H9 (cell line): ENCODE results near the gene CHMP4B. TPM values are rescaled to one million over a fixed set of nuclear protein-coding genes. Genes with fewer than 3 reads are reported as not detected.

Experiments used
- DNase-seq: peaks from one replicate; pipeline ENCODE4 v3.0.0-alpha.2; 2017
- H2AFZ ChIP-seq: one replicate; pipeline ENCODE4 v1.6.1; 2013; ENCODE audit warnings: mild to moderate bottlenecking, low read length, control low read depth, moderate library complexity
- H2AK5ac ChIP-seq: 2 replicates; pipeline ENCODE4 v1.6.1; 2013; ENCODE audit warnings: low read length, control low read depth, mixed read lengths; ENCODE audit not compliant: insufficient read length
- H2BK120ac ChIP-seq: one replicate; pipeline ENCODE4 v1.6.1; 2013; ENCODE audit warnings: low read depth, mild to moderate bottlenecking, low read length, control low read depth, inconsistent platforms; ENCODE audit not compliant: poor library complexity, severe bottlenecking
- H2BK12ac ChIP-seq: 2 replicates; pipeline ENCODE4 v1.6.1; 2013; ENCODE audit warnings: low read length, control low read depth, mixed read lengths, low read depth; ENCODE audit not compliant: insufficient read length
- H2BK15ac ChIP-seq: 2 replicates; pipeline ENCODE4 v1.6.1; 2013; ENCODE audit warnings: low read depth, low read length, control low read depth
- H2BK20ac ChIP-seq: one replicate; pipeline ENCODE4 v1.6.1; 2013; ENCODE audit warnings: low read depth, mild to moderate bottlenecking, low read length, control low read depth, inconsistent platforms; ENCODE audit not compliant: poor library complexity, severe bottlenecking
- H2BK5ac ChIP-seq: 2 replicates; pipeline ENCODE4 v1.6.1; 2013; ENCODE audit warnings: low read length, control low read depth, mixed read lengths; ENCODE audit not compliant: insufficient read length
- H3K14ac ChIP-seq: 2 replicates; pipeline ENCODE4 v1.6.1; 2013; ENCODE audit warnings: low read length, control low read depth; ENCODE audit not compliant: insufficient read depth
- H3K18ac ChIP-seq: 2 replicates; pipeline ENCODE4 v1.6.1; 2013; ENCODE audit warnings: low read depth, mild to moderate bottlenecking, mixed read lengths, low read length, control low read depth; ENCODE audit not compliant: insufficient read length
- H3K23ac ChIP-seq: 2 replicates; pipeline ENCODE4 v1.6.1; 2013; ENCODE audit warnings: low read length, control low read depth, mixed read lengths, low read depth; ENCODE audit not compliant: insufficient read length
- H3K23me2 ChIP-seq: 2 replicates; pipeline ENCODE4 v1.6.1; 2013; ENCODE audit warnings: low read depth, mild to moderate bottlenecking, mixed read lengths, low read length, control low read depth; ENCODE audit not compliant: insufficient read length, poor library complexity, severe bottlenecking
- H3K27ac ChIP-seq: 2 replicates; pipeline ENCODE4 v1.5.1; 2013; ENCODE audit warnings: low read length, control low read depth, mixed read lengths, low read depth; ENCODE audit not compliant: insufficient read length
- H3K27me3 ChIP-seq: 2 replicates; pipeline ENCODE4 v1.6.1; 2013; ENCODE audit warnings: low read length, control low read depth, inconsistent platforms; ENCODE audit not compliant: insufficient read depth
- H3K4ac ChIP-seq: 2 replicates; pipeline ENCODE4 v1.6.1; 2013; ENCODE audit warnings: low read depth, mild to moderate bottlenecking, control low read depth, inconsistent platforms, low read length, moderate library complexity
- H3K4me1 ChIP-seq: 2 replicates; pipeline ENCODE4 v1.6.1; 2013; ENCODE audit warnings: low read length, control low read depth, inconsistent platforms; ENCODE audit not compliant: insufficient read depth
- H3K4me2 ChIP-seq: 2 replicates; pipeline ENCODE4 v1.6.1; 2013; ENCODE audit warnings: low read length, control low read depth, mixed read lengths; ENCODE audit not compliant: insufficient read length, insufficient read depth
- H3K56ac ChIP-seq: 2 replicates; pipeline ENCODE4 v1.6.1; 2013; ENCODE audit warnings: low read depth, mild to moderate bottlenecking, mixed read lengths, low read length, control low read depth; ENCODE audit not compliant: insufficient read length
- H3K79me1 ChIP-seq: 2 replicates; pipeline ENCODE4 v1.6.1; 2013; ENCODE audit warnings: low read depth, mild to moderate bottlenecking, moderate library complexity, low read length, control low read depth, inconsistent platforms; ENCODE audit not compliant: insufficient read depth, poor library complexity, severe bottlenecking
- H3K79me2 ChIP-seq: 2 replicates; pipeline ENCODE4 v1.6.1; 2013; ENCODE audit warnings: low read length, control low read depth, inconsistent platforms; ENCODE audit not compliant: insufficient read depth
- H3K9ac ChIP-seq: 2 replicates; pipeline ENCODE4 v1.6.1; 2013; ENCODE audit warnings: low read length, control low read depth, mixed read lengths; ENCODE audit not compliant: insufficient read length; ENCODE audit errors: extremely low read depth
- H3K9me3 ChIP-seq: one replicate; pipeline ENCODE4 v1.6.1; 2013; ENCODE audit warnings: low read depth, low read length, inconsistent platforms; ENCODE audit not compliant: control insufficient read depth
- H3T11ph ChIP-seq: one replicate; pipeline ENCODE4 v1.6.1; 2013; ENCODE audit warnings: mild to moderate bottlenecking, low read length, control low read depth, inconsistent platforms
- H4K20me1 ChIP-seq: one replicate; pipeline ENCODE4 v1.6.1; 2013; ENCODE audit not compliant: control insufficient read depth, insufficient read length, insufficient read depth
- H4K5ac ChIP-seq: 2 replicates; pipeline ENCODE4 v1.6.1; 2013; ENCODE audit warnings: low read depth, mild to moderate bottlenecking, mixed read lengths, low read length, control low read depth; ENCODE audit not compliant: insufficient read length
- H4K8ac ChIP-seq: replicated peaks from 2 replicates; pipeline ENCODE4 v1.6.1; 2013; ENCODE audit warnings: low read length, control low read depth, mixed read lengths, low read depth; ENCODE audit not compliant: insufficient read length
- H4K91ac ChIP-seq: 2 replicates; pipeline ENCODE4 v1.6.1; 2013; ENCODE audit warnings: low read depth, mild to moderate bottlenecking, moderate library complexity, mixed read lengths, low read length, control low read depth; ENCODE audit not compliant: insufficient read length
- H3K27ac Mint-ChIP-seq, 3 experiments: 2 replicates in 2 of 3; 3 replicates in 1 of 3; pipeline ENCODE4 v1.8.0; 2020 to 2021; ENCODE audit warnings: mixed read lengths in 3 of 3, mild to moderate bottlenecking in 1 of 3, moderate library complexity in 1 of 3
- H3K27me3 Mint-ChIP-seq: 2 replicates; pipeline ENCODE4 v1.8.0; 2021; ENCODE audit warnings: low read depth, mild to moderate bottlenecking, moderate library complexity, mixed read lengths
- H3K36me3 Mint-ChIP-seq, 3 experiments: 2 replicates in 2 of 3; 3 replicates in 1 of 3; pipeline ENCODE4 v1.8.0; 2020 to 2021; ENCODE audit warnings: low read depth in 3 of 3, mixed read lengths in 3 of 3; ENCODE audit not compliant: insufficient read depth in 1 of 3
- H3K4me1 Mint-ChIP-seq, 2 experiments: 2 replicates each; pipeline ENCODE4 v1.8.0; 2020; ENCODE audit warnings: mixed read lengths in 2 of 2
- H3K4me3 Mint-ChIP-seq, 2 experiments: 2 replicates in 1 of 2; 3 replicates in 1 of 2; pipeline ENCODE4 v1.8.0; 2020 to 2021; ENCODE audit warnings: mild to moderate bottlenecking in 2 of 2, mixed read lengths in 2 of 2, moderate library complexity in 1 of 2
- H3K9me3 Mint-ChIP-seq, 2 experiments: 2 replicates in 1 of 2; 3 replicates in 1 of 2; pipeline ENCODE4 v1.8.0; 2020; ENCODE audit warnings: mild to moderate bottlenecking in 2 of 2, mixed read lengths in 2 of 2, moderate library complexity in 1 of 2
- CTCF ChIP-seq: fragments of 200-600 bp; sonication (generic); conservative IDR thresholded peaks from 3 replicates; pipeline ENCODE4 v1.8.0; 2021; ENCODE audit warnings: antibody characterized with exemption, mild to moderate bottlenecking
- WGBS: extraction: QIAGEN DNeasy Blood & Tissue Kit; methylation state at CpG from one replicate; pipeline ENCODE4 v1.1.7; 2013; ENCODE audit warnings: missing lambda C conversion rate, low lambda C conversion rate, mixed read lengths; ENCODE audit not compliant: insufficient read length; ENCODE audit errors: extremely low coverage; 5-methylcytosine and 5-hydroxymethylcytosine counted together
- total RNA-seq: library from RNA; stranded (reverse); gene quantifications from 2 replicates; pipeline ENCODE4 v1.2.1, GENCODE V29; 2021

Gene CHMP4B
- total RNA-seq, 1 experiment from 2014 or later: 94.9 TPM

GRCh38 chr20:33815671-33816070 lies 4.5 kb downstream of the CHMP4B start:
- no peak for TF ChIP-seq CTCF
- H3K56ac ChIP-seq: no peak overlapping the region
- no peak overlapping the region for H3K9ac ChIP-seq
- H3T11ph ChIP-seq: no peak overlapping the region
- H3K27ac ChIP-seq: no peak overlapping the region
- no peaks in the 10 kb centered on the region for H3K4me1 ChIP-seq
- H2BK20ac ChIP-seq: no peak overlapping the region
- H3K79me2 ChIP-seq: peaks cover 10% of the 10 kb centered on the region; the same call in 1 of the 2 replicates
- no peak overlapping the region for H3K14ac ChIP-seq
- Mint-ChIP-seq H3K4me3 (no peak overlapping the region), H3K4me1 (peaks cover 28 to 38% of the 10 kb centered on the region in 2 experiments), H3K27ac (no peak overlapping the region), H3K9me3 (no peaks in the 10 kb centered on the region; a peak in 1 of 5 replicates), H3K36me3 (no peaks in the 10 kb centered on the region; a peak in 2 of 7 replicates), H3K27me3 (no peaks in the 10 kb centered on the region)
- H3K27me3 ChIP-seq: no peaks in the 10 kb centered on the region
- no peak overlapping the region for H3K23ac ChIP-seq
- no peak overlapping the region for H2BK15ac ChIP-seq
- no peak overlapping the region for H2AK5ac ChIP-seq
- peaks cover 6% of the 10 kb centered on the region for H3K79me1 ChIP-seq
- no peak overlapping the region for H3K18ac ChIP-seq
- H3K9me3 ChIP-seq: no peaks in the 10 kb centered on the region
- H3K23me2 ChIP-seq: peaks cover 13% of the 10 kb centered on the region
- H2AFZ ChIP-seq: no peak overlapping the region
- no peak overlapping the region for H4K5ac ChIP-seq
- WGBS: no CpG with 5 or more reads among the region's 3 CpGs
- no peak overlapping the region for H2BK5ac ChIP-seq
- H3K4me2 ChIP-seq: no peak overlapping the region
- H2BK120ac ChIP-seq: no peak overlapping the region
- DNase-seq: no peak
- no peaks in the 10 kb centered on the region for H4K20me1 ChIP-seq
- H2BK12ac ChIP-seq: no peak overlapping the region
- H3K4ac ChIP-seq: no peak overlapping the region
- no peak overlapping the region for H4K91ac ChIP-seq
- no peak overlapping the region for H4K8ac ChIP-seq
